Neural cell (in vitro differentiated cells): ENCODE data around the gene TAGLN2. TPM values are rescaled to one million over a fixed set of nuclear protein-coding genes. Genes with fewer than 3 reads are reported as not detected.

Source experiments
- H2AFZ ChIP-seq: fragments of 200-600, 300-800 bp; sonication (generic), shearing (Covaris generic); 2 replicates; pipeline ENCODE4 v1.6.0; 2014; ENCODE audit warnings: low read depth, mild to moderate bottlenecking, antibody characterized with exemption, low read length, moderate library complexity
- H3F3A ChIP-seq: fragments of 200-600 bp; shearing (Covaris generic); 2 replicates; pipeline ENCODE4 v1.6.1; 2016; ENCODE audit warnings: mild to moderate bottlenecking, moderate library complexity, mixed read lengths, antibody characterized with exemption, low read length; ENCODE audit not compliant: insufficient read depth, poor library complexity, severe bottlenecking
- H3K27ac ChIP-seq: fragments of 200-600, 300-800 bp; sonication (generic), shearing (Covaris generic); 2 replicates; pipeline ENCODE4 v1.5.1; 2014; ENCODE audit warnings: mild to moderate bottlenecking, low read length, moderate library complexity
- H3K27me3 ChIP-seq: fragments of 300-800, 200-600 bp; sonication (generic), shearing (Covaris generic); 2 replicates; pipeline ENCODE4 v1.6.0; 2014; ENCODE audit warnings: mild to moderate bottlenecking, low read depth, low read length, moderate library complexity; ENCODE audit not compliant: insufficient read depth
- H3K36me3 ChIP-seq: fragments of 300-800, 200-600 bp; sonication (generic), shearing (Covaris generic); 2 replicates; pipeline ENCODE4 v1.5.1; 2014; ENCODE audit warnings: mild to moderate bottlenecking, antibody characterized with exemption, low read length, moderate library complexity; ENCODE audit not compliant: insufficient read depth
- H3K4me2 ChIP-seq: fragments of 300-800, 200-600 bp; sonication (generic), shearing (Covaris generic); 2 replicates; pipeline ENCODE4 v1.6.0; 2014; ENCODE audit warnings: mild to moderate bottlenecking, low read length
- H3K4me3 ChIP-seq: fragments of 300-800, 200-600 bp; sonication (generic), shearing (Covaris generic); 2 replicates; pipeline ENCODE4 v1.5.1; 2014; ENCODE audit warnings: mild to moderate bottlenecking, low read length, moderate library complexity
- H3K79me2 ChIP-seq: fragments of 200-600 bp; shearing (Covaris generic); replicated peaks from 2 replicates; pipeline ENCODE4 v1.6.0; 2014; ENCODE audit warnings: mild to moderate bottlenecking, low read length, moderate library complexity; ENCODE audit not compliant: insufficient read depth
- H3K9ac ChIP-seq: fragments of 300-800, 200-600 bp; sonication (generic), shearing (Covaris generic); 2 replicates; pipeline ENCODE4 v1.6.1; 2016; ENCODE audit warnings: mild to moderate bottlenecking, low read length, mixed read lengths
- H3K9me2 ChIP-seq: fragments of 200-600 bp; shearing (Covaris generic); 2 replicates; pipeline ENCODE4 v1.6.1; 2016; ENCODE audit warnings: mild to moderate bottlenecking, low read length, mixed read lengths; ENCODE audit not compliant: insufficient read depth
- H3K9me3 ChIP-seq: fragments of 200-600, 300-800 bp; sonication (generic), shearing (Covaris generic); 2 replicates; pipeline ENCODE4 v1.6.1; 2016; ENCODE audit warnings: mild to moderate bottlenecking, mixed run types, low read length, moderate library complexity, mixed read lengths
- H4K20me1 ChIP-seq: fragments of 200-600 bp; shearing (Covaris generic); 2 replicates; pipeline ENCODE4 v1.6.1; 2016; ENCODE audit warnings: mild to moderate bottlenecking, mixed run types; ENCODE audit not compliant: insufficient read depth
- CTCF ChIP-seq: fragments of 450-650 bp; IDR thresholded peaks from 2 replicates; pipeline ENCODE4 v1.5.1; 2014; ENCODE audit warnings: antibody characterized with exemption, mild to moderate bottlenecking, moderate library complexity; ENCODE audit not compliant: poor library complexity, severe bottlenecking
- EP300 ChIP-seq: fragments of 450-650 bp; conservative IDR thresholded peaks from 2 replicates; pipeline ENCODE4 v1.6.1; 2014; ENCODE audit warnings: antibody characterized with exemption, mild to moderate bottlenecking, moderate library complexity; ENCODE audit not compliant: poor library complexity, severe bottlenecking
- EZH2 ChIP-seq: fragments of 200-600, 300-800 bp; shearing (Covaris generic), sonication (generic); IDR thresholded peaks from 2 replicates; pipeline ENCODE4 v1.6.1; 2014; ENCODE audit warnings: antibody characterized with exemption, low read length, borderline replicate concordance, mild to moderate bottlenecking; ENCODE audit not compliant: insufficient read depth, poor library complexity, severe bottlenecking
- MXI1 ChIP-seq: fragments of 450-650 bp; conservative IDR thresholded peaks from 2 replicates; pipeline ENCODE4 v1.6.1; 2014; ENCODE audit warnings: antibody characterized with exemption, mild to moderate bottlenecking; ENCODE audit not compliant: poor library complexity, severe bottlenecking
- POLR2AphosphoS5 ChIP-seq: IDR thresholded peaks from 2 replicates; pipeline ENCODE4 v1.6.1; 2012
- RAD21 ChIP-seq: fragments of 450-650 bp; conservative IDR thresholded peaks from 2 replicates; pipeline ENCODE4 v1.6.1; 2014; ENCODE audit warnings: antibody characterized with exemption, mild to moderate bottlenecking, moderate library complexity
- SMC3 ChIP-seq: fragments of 450-650 bp; conservative IDR thresholded peaks from 2 replicates; pipeline ENCODE4 v1.6.1; 2014; ENCODE audit warnings: antibody characterized with exemption, mild to moderate bottlenecking, moderate library complexity; ENCODE audit not compliant: poor library complexity
- TAF1 ChIP-seq: IDR thresholded peaks from 2 replicates; pipeline ENCODE4 v1.6.1; 2012; ENCODE audit warnings: low read depth
- polyA plus RNA-seq: library from polyadenylated mRNA; depleted of rRNA; stranded (reverse); fragments of >200 nt; gene quantifications from 2 replicates; pipeline ENCODE4 v1.2.3, GENCODE V29; 2014
- TF ChIP-seq, protein P1 (sequence below): IDR thresholded peaks from 2 replicates; pipeline ENCODE4 v1.6.1; 2012; ENCODE audit warnings: borderline replicate concordance

TAGLN2 gene
- polyA plus RNA-seq, 1 donor from 2014 or later: 0.52 TPM

GRCh38 chr1:159911326-159912070 is 13.8 kb downstream of the TAGLN2 start:
- Histone ChIP-seq H3K27ac (no peak overlapping the region), H3K9me3 (no peaks in the 10 kb centered on the region), H2AFZ (no peak overlapping the region), H3K36me3 (no peaks in the 10 kb centered on the region), H3K27me3 (no peaks in the 10 kb centered on the region), H3K79me2 (no peaks in the 10 kb centered on the region), H3F3A (no peaks in the 10 kb centered on the region), H3K9me2 (no peaks in the 10 kb centered on the region), H3K4me2 (no peak overlapping the region), H3K4me3 (no peak overlapping the region), H4K20me1 (no peaks in the 10 kb centered on the region), H3K9ac (no peak overlapping the region)
- TF ChIP-seq SMC3 (no peak), MXI1 (no peak), EZH2 (no peak), POLR2AphosphoS5 (no peak), TAF1 (no peak), RAD21 (no peak), CTCF (no peak), EP300 (no peak)
- TF ChIP-seq, protein P1, sequence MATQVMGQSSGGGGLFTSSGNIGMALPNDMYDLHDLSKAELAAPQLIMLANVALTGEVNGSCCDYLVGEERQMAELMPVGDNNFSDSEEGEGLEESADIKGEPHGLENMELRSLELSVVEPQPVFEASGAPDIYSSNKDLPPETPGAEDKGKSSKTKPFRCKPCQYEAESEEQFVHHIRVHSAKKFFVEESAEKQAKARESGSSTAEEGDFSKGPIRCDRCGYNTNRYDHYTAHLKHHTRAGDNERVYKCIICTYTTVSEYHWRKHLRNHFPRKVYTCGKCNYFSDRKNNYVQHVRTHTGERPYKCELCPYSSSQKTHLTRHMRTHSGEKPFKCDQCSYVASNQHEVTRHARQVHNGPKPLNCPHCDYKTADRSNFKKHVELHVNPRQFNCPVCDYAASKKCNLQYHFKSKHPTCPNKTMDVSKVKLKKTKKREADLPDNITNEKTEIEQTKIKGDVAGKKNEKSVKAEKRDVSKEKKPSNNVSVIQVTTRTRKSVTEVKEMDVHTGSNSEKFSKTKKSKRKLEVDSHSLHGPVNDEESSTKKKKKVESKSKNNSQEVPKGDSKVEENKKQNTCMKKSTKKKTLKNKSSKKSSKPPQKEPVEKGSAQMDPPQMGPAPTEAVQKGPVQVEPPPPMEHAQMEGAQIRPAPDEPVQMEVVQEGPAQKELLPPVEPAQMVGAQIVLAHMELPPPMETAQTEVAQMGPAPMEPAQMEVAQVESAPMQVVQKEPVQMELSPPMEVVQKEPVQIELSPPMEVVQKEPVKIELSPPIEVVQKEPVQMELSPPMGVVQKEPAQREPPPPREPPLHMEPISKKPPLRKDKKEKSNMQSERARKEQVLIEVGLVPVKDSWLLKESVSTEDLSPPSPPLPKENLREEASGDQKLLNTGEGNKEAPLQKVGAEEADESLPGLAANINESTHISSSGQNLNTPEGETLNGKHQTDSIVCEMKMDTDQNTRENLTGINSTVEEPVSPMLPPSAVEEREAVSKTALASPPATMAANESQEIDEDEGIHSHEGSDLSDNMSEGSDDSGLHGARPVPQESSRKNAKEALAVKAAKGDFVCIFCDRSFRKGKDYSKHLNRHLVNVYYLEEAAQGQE: no peak

DNA sequence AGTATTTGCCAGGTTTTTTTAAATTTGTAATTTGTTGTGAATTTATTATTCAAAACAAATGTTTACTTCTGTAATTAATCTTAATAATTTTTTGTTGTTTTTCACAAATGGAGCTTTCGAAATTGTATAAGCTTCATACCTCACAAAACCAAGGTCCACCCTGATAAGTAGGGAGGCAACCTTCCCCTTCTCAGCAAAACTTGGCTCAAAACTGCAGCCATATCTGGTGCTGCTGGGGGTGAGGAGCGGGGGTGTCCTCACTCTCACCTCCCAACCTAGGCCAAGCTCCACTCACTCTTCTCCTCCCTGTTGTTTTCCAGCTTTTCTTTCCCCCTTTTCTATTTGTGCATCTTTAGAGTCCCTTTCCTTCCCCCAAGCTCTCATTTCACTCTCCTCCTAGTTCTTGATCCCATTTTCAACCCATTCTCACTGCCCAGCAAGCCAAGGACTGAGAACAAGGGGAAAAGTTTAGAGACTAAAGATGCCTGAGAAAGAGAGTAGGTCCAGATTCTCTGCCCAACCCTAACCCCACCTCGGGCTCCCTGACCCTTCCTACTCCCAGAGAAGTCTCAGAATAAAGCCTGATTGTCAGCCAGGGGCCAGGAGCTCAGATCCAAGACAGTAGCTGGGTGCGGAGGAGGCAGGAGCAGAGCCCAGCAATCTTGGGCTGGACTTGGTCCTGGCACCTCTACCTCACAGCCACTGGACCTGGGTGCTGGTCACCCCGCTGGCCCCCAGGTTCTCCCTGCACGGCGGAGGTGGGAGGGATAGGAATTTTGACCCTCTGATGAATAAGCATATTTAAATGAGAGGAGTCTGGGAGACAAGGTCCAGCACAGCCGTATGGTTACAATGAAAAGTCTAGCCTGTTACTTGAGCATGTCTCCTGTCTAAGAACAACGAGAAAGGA is 17.0 kb downstream of the TAGLN2 start:
- no peaks in the 10 kb centered on the region for H3F3A ChIP-seq
- no peak overlapping the region for H3K27ac ChIP-seq
- no peaks in the 10 kb centered on the region for H3K9me2 ChIP-seq
- H3K4me2 ChIP-seq: no peak overlapping the region
- no peak for TF ChIP-seq TAF1
- no peak for TF ChIP-seq RAD21
- H3K27me3 ChIP-seq: no peaks in the 10 kb centered on the region
- H3K9ac ChIP-seq: no peak overlapping the region
- H3K9me3 ChIP-seq: no peaks in the 10 kb centered on the region
- no peak overlapping the region for H3K4me3 ChIP-seq
- H4K20me1 ChIP-seq: no peaks in the 10 kb centered on the region
- H3K36me3 ChIP-seq: no peaks in the 10 kb centered on the region
- H2AFZ ChIP-seq: no peak overlapping the region
- no peaks in the 10 kb centered on the region for H3K79me2 ChIP-seq
